HepG2 (cell line): ENCODE measurements around the gene XXYLT1. TPM values are rescaled to one million over a fixed set of nuclear protein-coding genes. Genes with fewer than 3 reads are reported as not detected.

Source experiments
- ARNT2 ChIP-seq: sonication (generic); formaldehyde crosslinking; IDR thresholded peaks from 2 replicates; pipeline ENCODE4 v1.8.0; 2022; ENCODE audit warnings: mild to moderate bottlenecking, low read depth, missing genetic modification reagents, moderate library complexity
- BORCS8-MEF2B ChIP-seq: sonication (generic); formaldehyde crosslinking; IDR thresholded peaks from 2 replicates; pipeline ENCODE4 v1.8.0; 2022; ENCODE audit warnings: mild to moderate bottlenecking, missing genetic modification reagents
- CAMTA2 ChIP-seq: sonication (generic); formaldehyde crosslinking; IDR thresholded peaks from 2 replicates; pipeline ENCODE4 v1.4.0; 2020; ENCODE audit warnings: mild to moderate bottlenecking, missing genetic modification reagents, borderline replicate concordance
- DR1 ChIP-seq: sonication (generic); formaldehyde crosslinking; IDR thresholded peaks from 2 replicates; pipeline ENCODE4 v1.8.0; 2021; ENCODE audit warnings: mild to moderate bottlenecking, missing genetic modification reagents, inconsistent platforms
- HNRNPH1 ChIP-seq: fragments of 200-400 bp; formaldehyde crosslinking; optimal IDR thresholded peaks from 2 replicates; pipeline ENCODE3; 2017; ENCODE audit warnings: mild to moderate bottlenecking, low read depth, low read length
- IKZF4 ChIP-seq: sonication (generic); formaldehyde crosslinking; IDR thresholded peaks from 2 replicates; pipeline ENCODE4 v1.5.1; 2020; ENCODE audit warnings: borderline replicate concordance, mild to moderate bottlenecking, low read depth, missing genetic modification reagents; ENCODE audit errors: not compliant biosample characterization
- IRX3 ChIP-seq: sonication (generic); formaldehyde crosslinking; IDR thresholded peaks from 2 replicates; pipeline ENCODE4 v1.8.1; 2023; ENCODE audit warnings: mild to moderate bottlenecking, low read depth, missing genetic modification reagents, borderline replicate concordance
- PRDM10 ChIP-seq: sonication (generic); formaldehyde crosslinking; IDR thresholded peaks from 2 replicates; pipeline ENCODE4 v1.4.0; 2020; ENCODE audit warnings: low read depth, missing genetic modification reagents
- RARA ChIP-seq: IDR thresholded peaks from 2 replicates; pipeline ENCODE4 v1.6.1; 2016; ENCODE audit warnings: missing genetic modification reagents, missing compliant biosample characterization
- SALL1 ChIP-seq: sonication (generic); formaldehyde crosslinking; IDR thresholded peaks from 2 replicates; pipeline ENCODE4 v1.8.0; 2022; ENCODE audit warnings: mild to moderate bottlenecking, missing genetic modification reagents
- SP1 ChIP-seq, 2 experiments: fragments of 450-650 bp in 1 of 2; sonication (generic) in 1 of 2; formaldehyde crosslinking in 1 of 2; IDR thresholded peaks; 2 replicates each; pipeline versions ENCODE4 v1.4.0 to v1.6.1; 2016 to 2020; ENCODE audit warnings: missing genetic modification reagents in 1 of 2
- STAG1 ChIP-seq: sonication (generic); formaldehyde crosslinking; IDR thresholded peaks from 2 replicates; pipeline ENCODE4 v1.4.0; 2020; ENCODE audit warnings: missing genetic modification reagents
- STAT5B ChIP-seq: sonication (generic); formaldehyde crosslinking; IDR thresholded peaks from 2 replicates; pipeline ENCODE4 v1.4.0; 2020; ENCODE audit warnings: missing genetic modification reagents
- SYNCRIP ChIP-seq: fragments of 200-400 bp; formaldehyde crosslinking; IDR thresholded peaks from 2 replicates; pipeline ENCODE4 v1.6.1; 2018; ENCODE audit warnings: mild to moderate bottlenecking, low read depth, low read length; ENCODE audit not compliant: insufficient read depth
- TBP ChIP-seq: sonication (generic); formaldehyde crosslinking; IDR thresholded peaks from 2 replicates; pipeline ENCODE4 v1.5.0; 2020; ENCODE audit warnings: missing genetic modification reagents
- ZMYM3 ChIP-seq: sonication (generic); formaldehyde crosslinking; IDR thresholded peaks from 2 replicates; pipeline ENCODE4 v1.5.1; 2020; ENCODE audit warnings: mild to moderate bottlenecking, missing genetic modification reagents
- ZNF24 ChIP-seq: fragments of 450-650 bp; IDR thresholded peaks from 2 replicates; pipeline ENCODE4 v1.6.1; 2017; ENCODE audit warnings: antibody characterized with exemption, mild to moderate bottlenecking
- ZNF44 ChIP-seq: sonication (generic); formaldehyde crosslinking; IDR thresholded peaks from 2 replicates; pipeline ENCODE4 v1.5.1; 2020; ENCODE audit warnings: mild to moderate bottlenecking, missing genetic modification reagents
- ZNF512 ChIP-seq: sonication (generic); formaldehyde crosslinking; IDR thresholded peaks from 2 replicates; pipeline ENCODE4 v1.4.0; 2020; ENCODE audit warnings: mild to moderate bottlenecking, missing genetic modification reagents
- ZNF597 ChIP-seq: sonication (generic); formaldehyde crosslinking; IDR thresholded peaks from 2 replicates; pipeline ENCODE4 v1.5.0; 2020; ENCODE audit warnings: missing genetic modification reagents
- ZNF605 ChIP-seq: sonication (generic); formaldehyde crosslinking; IDR thresholded peaks from 2 replicates; pipeline ENCODE4 v1.8.0; 2022; ENCODE audit warnings: mild to moderate bottlenecking, missing genetic modification reagents
- ZNF737 ChIP-seq: sonication (generic); formaldehyde crosslinking; IDR thresholded peaks from 2 replicates; pipeline ENCODE4 v1.5.0; 2020; ENCODE audit warnings: missing genetic modification reagents, mild to moderate bottlenecking, borderline replicate concordance
- polyA plus RNA-seq, 8 experiments: library from polyadenylated mRNA; depleted of rRNA in 3 of 8; stranded (reverse) in 7 of 8; unstranded in 1 of 8; fragments of >200 nt; fragmentation: Illumina TruSeq in 4 of 8; extraction: Trizol in 4 of 8; gene quantifications; 2 replicates each; pipeline versions ENCODE4 v1.2.1 to v1.2.3, GENCODE V29; 2011 to 2016; ENCODE audit warnings: low read depth in 4 of 8, missing spikeins in 1 of 8, mixed read lengths in 1 of 8; ENCODE audit not compliant: insufficient read depth in 1 of 8
- total RNA-seq, 5 experiments: library from RNA; depleted of rRNA; stranded (reverse); fragments of >200 nt; fragmentation: Illumina TruSeq; extraction: Trizol; gene quantifications; 2 replicates each; pipeline ENCODE4 v1.2.3, GENCODE V29; 2016; ENCODE audit warnings: low read depth in 1 of 5
- TF ChIP-seq, protein P1 (sequence below): IDR thresholded peaks from 2 replicates; pipeline ENCODE4 v1.6.1; 2016

XXYLT1 gene
- total and polyA plus RNA-seq, 2 of the 13 experiments (the other 11 are each of a cell fraction or from before 2014, with no cell fraction given), result 17.7 to 19.0 TPM

DNA sequence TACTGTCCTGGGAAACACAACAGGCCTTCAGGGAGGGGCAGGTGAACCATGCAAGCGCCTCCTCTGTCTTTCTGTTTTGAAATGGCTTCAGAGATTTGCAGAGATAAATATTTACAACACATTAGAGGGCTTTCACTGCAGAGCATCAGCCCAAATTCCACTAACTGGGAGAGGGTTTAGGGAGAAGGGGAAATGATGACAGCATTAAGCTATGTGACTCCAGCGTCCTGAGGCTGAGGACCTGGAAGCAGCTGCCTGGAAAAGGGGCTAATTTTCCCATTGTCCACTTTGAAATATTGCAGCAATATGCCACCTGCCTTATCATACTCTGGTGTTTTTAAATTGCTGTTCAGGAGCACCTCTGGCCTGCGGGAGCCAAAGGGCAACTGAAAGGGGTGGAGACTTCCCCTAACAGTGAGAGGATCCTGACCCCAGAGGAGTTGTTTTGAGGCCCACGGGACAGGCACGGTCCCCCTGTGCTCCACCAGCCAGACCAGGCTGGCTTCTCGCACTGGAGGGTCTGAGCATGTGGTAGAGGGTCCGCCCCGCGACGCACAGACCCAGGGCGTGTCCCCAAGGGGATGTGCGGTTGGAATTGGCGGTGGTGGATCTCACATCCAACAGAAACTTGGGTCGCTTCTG lies 110.6 kb downstream of the XXYLT1 start (continued):
- TF ChIP-seq PRDM10 (CRISPR knock-in tag), result no peak
- TF ChIP-seq RARA (CRISPR knock-in tag), result peak; percentile 76
- no peak for TF ChIP-seq SP1 (IDR thresholded peaks at IDR 0.05)
- 0 out of 2 replicates have a peak, but pooled peaks have one; percentile 18 for TF ChIP-seq SP1 (CRISPR knock-in tag; IDR thresholded peaks at IDR 0.05)
- TF ChIP-seq, protein P1, sequence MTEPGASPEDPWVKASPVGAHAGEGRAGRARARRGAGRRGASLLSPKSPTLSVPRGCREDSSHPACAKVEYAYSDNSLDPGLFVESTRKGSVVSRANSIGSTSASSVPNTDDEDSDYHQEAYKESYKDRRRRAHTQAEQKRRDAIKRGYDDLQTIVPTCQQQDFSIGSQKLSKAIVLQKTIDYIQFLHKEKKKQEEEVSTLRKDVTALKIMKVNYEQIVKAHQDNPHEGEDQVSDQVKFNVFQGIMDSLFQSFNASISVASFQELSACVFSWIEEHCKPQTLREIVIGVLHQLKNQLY, result no peak
- TF ChIP-seq ZNF24, result no peak
- TF ChIP-seq ZNF737 (CRISPR knock-in tag), result no peak
- TF ChIP-seq BORCS8-MEF2B (CRISPR knock-in tag), result no peak; the same call in 1 of the 2 replicates
- TF ChIP-seq SYNCRIP, result no peak
- TF ChIP-seq DR1 (CRISPR knock-in tag), result no peak
- TF ChIP-seq TBP (CRISPR knock-in tag), result no peak
- TF ChIP-seq CAMTA2 (CRISPR knock-in tag), result no peak
- TF ChIP-seq ARNT2 (CRISPR knock-in tag), result no peak
- peak; percentile 21; the same call in 1 of the 2 replicates for TF ChIP-seq ZMYM3 (CRISPR knock-in tag)
- peak; percentile 69 for TF ChIP-seq ZNF605 (CRISPR knock-in tag)
- peak; percentile 91 for TF ChIP-seq SALL1
- no peak for TF ChIP-seq IRX3 (CRISPR knock-in tag)
- no peak for TF ChIP-seq ZNF597 (CRISPR knock-in tag)
- TF ChIP-seq STAG1 (CRISPR knock-in tag), result peak; percentile 28; the same call in 1 of the 2 replicates
- no peak for TF ChIP-seq STAT5B (CRISPR knock-in tag)
- no peak for TF ChIP-seq HNRNPH1
- TF ChIP-seq ZNF512 (CRISPR knock-in tag), result no peak
- TF ChIP-seq ZNF44, result 0 out of 2 replicates have a peak, but pooled peaks have one; percentile 24
- TF ChIP-seq IKZF4 (CRISPR knock-in tag), result no peak
